HepG2 (cell line): ENCODE results near the gene FIZ1. TPM values are rescaled to one million over a fixed set of nuclear protein-coding genes. Genes with fewer than 3 reads are reported as not detected.

Experiments used
- ATAC-seq: fragments of 200-7000 bp; cut with Tn5 transposase; 3 replicates; pipeline ENCODE4 v1.9.1; 2020; ENCODE audit warnings: mild to moderate bottlenecking, moderate library complexity
- BruUV-seq: library from RNA; stranded (reverse); fragments of 400-500 nt; replicated peaks from 2 replicates; lab custom pipeline; 2021; lab: Mats Ljungman, UMichigan
- CTCF ChIA-PET: fragments of 300-600 bp; formaldehyde crosslinking; extraction: SDS; loops from one replicate; lab custom pipeline; 2021; ENCODE audit warnings: low total read pairs, inconsistent platforms, low intra/inter-chr PET ratio; lab: Yijun Ruan, JAX
- POLR2A ChIA-PET: fragments of 350-600 bp; sonication (Branson Sonifier 250); formaldehyde crosslinking; loops from one replicate; lab custom pipeline; 2020; ENCODE audit warnings: antibody characterized with exemption, inconsistent platforms; lab: Yijun Ruan, JAX
- DNase-seq: peaks from one replicate; pipeline ENCODE4 v3.0.0-alpha.2; 2015; ENCODE audit warnings: low spot score
- FAIRE-seq: peaks from 3 replicates; lab custom pipeline; 2011; peaks lifted over from hg19 to GRCh38; lab: Jason Lieb, UNC
- H2AFZ ChIP-seq: one replicate; pipeline ENCODE4 v1.6.1; 2011; ENCODE audit warnings: low read length, inconsistent platforms
- H3K27ac ChIP-seq: fragments of 300-600 bp; 3 replicates; pipeline ENCODE4 v1.8.0; 2011; ENCODE audit warnings: mixed run types, mild to moderate bottlenecking, mixed read lengths, low read length, inconsistent platforms; ENCODE audit not compliant: insufficient read depth; ENCODE audit errors: extremely low read length
- H3K27me3 ChIP-seq, 2 experiments: fragments of 200-600 bp in 1 of 2; 2 replicates in 1 of 2; 3 replicates in 1 of 2; pipeline versions ENCODE4 v1.6.0 to v1.8.0; 2011; ENCODE audit warnings: low read length in 2 of 2, mild to moderate bottlenecking in 2 of 2, moderate library complexity in 2 of 2, inconsistent platforms in 1 of 2; ENCODE audit not compliant: insufficient read depth in 2 of 2, control insufficient read depth in 1 of 2
- H3K36me3 ChIP-seq, 2 experiments: fragments of 200-600 bp in 1 of 2; replicated peaks in 1 of 2; 2 replicates in 1 of 2; 3 replicates in 1 of 2; pipeline versions ENCODE4 v1.5.1 to v1.8.0; 2011; ENCODE audit warnings: low read length in 2 of 2, inconsistent platforms in 1 of 2; ENCODE audit not compliant: insufficient read depth in 2 of 2, control insufficient read depth in 1 of 2
- H3K4me1 ChIP-seq: 2 replicates; pipeline ENCODE4 v1.5.1; 2012; ENCODE audit warnings: low read length, inconsistent platforms; ENCODE audit not compliant: insufficient read depth
- H3K4me2 ChIP-seq: 2 replicates; pipeline ENCODE4 v1.6.0; 2011; ENCODE audit warnings: low read depth, low read length, inconsistent platforms
- H3K4me3 ChIP-seq, 3 experiments: fragments of 200-600 bp in 1 of 3; sonication (generic), shearing (Covaris generic) in 1 of 3; replicated peaks in 1 of 3; 2 replicates each; pipeline ENCODE4 v1.5.1; 2011 to 2016; ENCODE audit warnings: low read length in 3 of 3, inconsistent platforms in 2 of 3, low read depth in 2 of 3, mild to moderate bottlenecking in 2 of 3, control low read depth in 1 of 3, mixed read lengths in 1 of 3; ENCODE audit not compliant: insufficient read depth in 1 of 3
- H3K79me2 ChIP-seq: one replicate; pipeline ENCODE4 v1.6.1; 2011; ENCODE audit warnings: low read length, inconsistent platforms; ENCODE audit not compliant: insufficient read depth
- H3K9ac ChIP-seq: 2 replicates; pipeline ENCODE4 v1.6.0; 2011; ENCODE audit warnings: mild to moderate bottlenecking, low read depth, low read length, inconsistent platforms; ENCODE audit not compliant: insufficient read depth
- H3K9me3 ChIP-seq: 2 replicates; pipeline ENCODE4 v1.5.1; 2012; ENCODE audit warnings: mild to moderate bottlenecking, low read length
- H4K20me1 ChIP-seq: 2 replicates; pipeline ENCODE4 v1.6.0; 2011; ENCODE audit warnings: inconsistent platforms, mild to moderate bottlenecking, low read length, moderate library complexity; ENCODE audit not compliant: insufficient read depth
- BCL6 ChIP-seq: IDR thresholded peaks from 2 replicates; pipeline ENCODE4 v1.6.1; 2016; ENCODE audit warnings: missing genetic modification reagents, missing compliant biosample characterization
- CEBPB ChIP-seq: IDR thresholded peaks from 2 replicates; pipeline ENCODE4 v1.6.1; 2011; ENCODE audit warnings: low read depth, low read length, improper control_type of control experiment, borderline replicate concordance
- CEBPG ChIP-seq: IDR thresholded peaks from 2 replicates; pipeline ENCODE4 v1.6.1; 2016
- FOXA1 ChIP-seq, 2 experiments: fragments of 450-650 bp in 1 of 2; sonication (generic) in 1 of 2; formaldehyde crosslinking in 1 of 2; IDR thresholded peaks; 2 replicates each; pipeline versions ENCODE4 v1.4.0 to v1.6.1; 2016 to 2020; ENCODE audit warnings: missing genetic modification reagents in 1 of 2
- TEAD3 ChIP-seq: optimal IDR thresholded peaks from 2 replicates; pipeline ENCODE3; 2016; ENCODE audit warnings: borderline replicate concordance
- ZNF672 ChIP-seq: sonication (generic); formaldehyde crosslinking; IDR thresholded peaks from 2 replicates; pipeline ENCODE4 v1.8.1; 2022; ENCODE audit warnings: missing genetic modification reagents
- WGBS: methylation state at CpG from one replicate; pipeline ENCODE4 v1.1.6; 2017; ENCODE audit warnings: low lambda C conversion rate; 5-methylcytosine and 5-hydroxymethylcytosine counted together
- in situ Hi-C: cut with HindIII; loops from 2 replicates; pipeline ENCODE4 v1.10.0; 2017; ENCODE audit warnings: low pct_unique_long_range_greater_than_20kb; ENCODE audit not compliant: extremely low pct_ligation_motif_present
- intact Hi-C: fragments of 100-400 bp; cut with micrococcal nuclease; formaldehyde crosslinking; loops from one replicate; pipeline ENCODE4 v1.10.0; 2022; ENCODE audit not compliant: unreplicated experiment
- polyA plus RNA-seq, 8 experiments: library from polyadenylated mRNA; depleted of rRNA in 3 of 8; stranded (reverse) in 7 of 8; unstranded in 1 of 8; fragments of >200 nt; fragmentation: Illumina TruSeq in 4 of 8; extraction: Trizol in 4 of 8; gene quantifications; 2 replicates each; pipeline versions ENCODE4 v1.2.1 to v1.2.3, GENCODE V29; 2011 to 2016; ENCODE audit warnings: low read depth in 4 of 8, missing spikeins in 1 of 8, mixed read lengths in 1 of 8; ENCODE audit not compliant: insufficient read depth in 1 of 8
- total RNA-seq, 5 experiments: library from RNA; depleted of rRNA; stranded (reverse); fragments of >200 nt; fragmentation: Illumina TruSeq; extraction: Trizol; gene quantifications; 2 replicates each; pipeline ENCODE4 v1.2.3, GENCODE V29; 2016; ENCODE audit warnings: low read depth in 1 of 5
- TF ChIP-seq, protein P1 (sequence below): IDR thresholded peaks from 2 replicates; pipeline ENCODE4 v1.6.1; 2016; ENCODE audit warnings: mild to moderate bottlenecking
- TF ChIP-seq, protein P2 (sequence below): sonication (generic); formaldehyde crosslinking; IDR thresholded peaks from 2 replicates; pipeline ENCODE4 v1.4.0; 2020; ENCODE audit warnings: mild to moderate bottlenecking, missing genetic modification reagents
- TF ChIP-seq, protein P3 (sequence below): sonication (generic); IDR thresholded peaks from 2 replicates; pipeline ENCODE4 v1.6.1; 2016; ENCODE audit warnings: low read depth, borderline replicate concordance
- TF ChIP-seq, protein P4 (sequence below): sonication (generic); formaldehyde crosslinking; IDR thresholded peaks from 2 replicates; pipeline ENCODE4 v1.8.1; 2023; ENCODE audit warnings: mild to moderate bottlenecking, missing genetic modification reagents

Gene FIZ1
- total and polyA plus RNA-seq, 2 of the 13 experiments (the other 11 are each of a cell fraction or from before 2014, with no cell fraction given) = 3.6 to 5.9 TPM

DNA sequence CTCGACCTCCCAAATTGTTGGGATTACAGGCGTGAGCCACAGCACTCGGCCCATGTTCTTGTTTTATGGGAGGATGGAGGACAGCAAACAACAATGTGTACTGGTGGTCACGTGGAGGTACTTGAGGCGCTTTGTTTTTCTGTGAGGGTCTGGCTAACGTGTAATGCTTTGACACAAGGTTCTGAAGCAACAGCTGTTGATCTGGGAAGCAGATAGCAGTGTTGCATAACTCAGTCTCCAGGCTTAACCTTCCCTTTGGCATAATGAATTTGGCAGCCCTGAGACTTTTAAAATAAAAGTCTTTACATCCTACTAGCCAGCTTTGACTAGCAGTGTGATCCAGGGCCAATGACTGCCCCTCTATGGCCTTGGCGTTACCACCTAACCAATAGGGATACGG lies 34.5 kb upstream of the FIZ1 start:
- CTCF ChIA-PET = interaction anchor here (1.2 kb wide), 1 partner anchor 20 kb away, joined by 4 read pairs; no protein-coding TSS in a partner anchor
- peaks cover 40% of the 10 kb centered on the region for H3K4me1 ChIP-seq
- WGBS = 62% methylated on average over 8 of the region's 8 CpGs
- POLR2A ChIA-PET = interaction anchor here (0.8 to 3.0 kb wide), 5 partner anchors 9 to 158 kb away, joined by 3 to 12 read pairs (median 9); partner anchors contain the start of genes FIZ1, U2AF2, ZNF581 and ZNF628
- no peaks in the 10 kb centered on the region for H3K36me3 ChIP-seq
- H4K20me1 ChIP-seq = no peaks in the 10 kb centered on the region
- no peak for ATAC-seq
- peak overlapping the region in 1 of 3 experiments; percentile 100; a peak in 1 of 6 replicates for H3K4me3 ChIP-seq
- H2AFZ ChIP-seq = no peak overlapping the region
- BruUV-seq = no TSS peak
- peak overlapping the region; percentile 98 for H3K4me2 ChIP-seq
- no peaks in the 10 kb centered on the region; a peak in 1 of 5 replicates for H3K27me3 ChIP-seq
- FAIRE-seq = no peak
- no peak for DNase-seq
- TF ChIP-seq, protein P1, sequence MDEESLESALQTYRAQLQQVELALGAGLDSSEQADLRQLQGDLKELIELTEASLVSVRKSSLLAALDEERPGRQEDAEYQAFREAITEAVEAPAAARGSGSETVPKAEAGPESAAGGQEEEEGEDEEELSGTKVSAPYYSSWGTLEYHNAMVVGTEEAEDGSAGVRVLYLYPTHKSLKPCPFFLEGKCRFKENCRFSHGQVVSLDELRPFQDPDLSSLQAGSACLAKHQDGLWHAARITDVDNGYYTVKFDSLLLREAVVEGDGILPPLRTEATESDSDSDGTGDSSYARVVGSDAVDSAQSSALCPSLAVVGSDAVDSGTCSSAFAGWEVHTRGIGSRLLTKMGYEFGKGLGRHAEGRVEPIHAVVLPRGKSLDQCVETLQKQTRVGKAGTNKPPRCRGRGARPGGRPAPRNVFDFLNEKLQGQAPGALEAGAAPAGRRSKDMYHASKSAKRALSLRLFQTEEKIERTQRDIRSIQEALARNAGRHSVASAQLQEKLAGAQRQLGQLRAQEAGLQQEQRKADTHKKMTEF (CRISPR knock-in tag) = no peak
- peak; percentile 34 for TF ChIP-seq TEAD3 (CRISPR knock-in tag)
- TF ChIP-seq CEBPG (CRISPR knock-in tag) = peak; percentile 37; the same call in 1 of the 2 replicates
- no peak for TF ChIP-seq FOXA1 (IDR thresholded peaks at IDR 0.05)
- TF ChIP-seq FOXA1 (CRISPR knock-in tag; IDR thresholded peaks at IDR 0.05) = no peak
- TF ChIP-seq BCL6 = no peak
- TF ChIP-seq, protein P2, sequence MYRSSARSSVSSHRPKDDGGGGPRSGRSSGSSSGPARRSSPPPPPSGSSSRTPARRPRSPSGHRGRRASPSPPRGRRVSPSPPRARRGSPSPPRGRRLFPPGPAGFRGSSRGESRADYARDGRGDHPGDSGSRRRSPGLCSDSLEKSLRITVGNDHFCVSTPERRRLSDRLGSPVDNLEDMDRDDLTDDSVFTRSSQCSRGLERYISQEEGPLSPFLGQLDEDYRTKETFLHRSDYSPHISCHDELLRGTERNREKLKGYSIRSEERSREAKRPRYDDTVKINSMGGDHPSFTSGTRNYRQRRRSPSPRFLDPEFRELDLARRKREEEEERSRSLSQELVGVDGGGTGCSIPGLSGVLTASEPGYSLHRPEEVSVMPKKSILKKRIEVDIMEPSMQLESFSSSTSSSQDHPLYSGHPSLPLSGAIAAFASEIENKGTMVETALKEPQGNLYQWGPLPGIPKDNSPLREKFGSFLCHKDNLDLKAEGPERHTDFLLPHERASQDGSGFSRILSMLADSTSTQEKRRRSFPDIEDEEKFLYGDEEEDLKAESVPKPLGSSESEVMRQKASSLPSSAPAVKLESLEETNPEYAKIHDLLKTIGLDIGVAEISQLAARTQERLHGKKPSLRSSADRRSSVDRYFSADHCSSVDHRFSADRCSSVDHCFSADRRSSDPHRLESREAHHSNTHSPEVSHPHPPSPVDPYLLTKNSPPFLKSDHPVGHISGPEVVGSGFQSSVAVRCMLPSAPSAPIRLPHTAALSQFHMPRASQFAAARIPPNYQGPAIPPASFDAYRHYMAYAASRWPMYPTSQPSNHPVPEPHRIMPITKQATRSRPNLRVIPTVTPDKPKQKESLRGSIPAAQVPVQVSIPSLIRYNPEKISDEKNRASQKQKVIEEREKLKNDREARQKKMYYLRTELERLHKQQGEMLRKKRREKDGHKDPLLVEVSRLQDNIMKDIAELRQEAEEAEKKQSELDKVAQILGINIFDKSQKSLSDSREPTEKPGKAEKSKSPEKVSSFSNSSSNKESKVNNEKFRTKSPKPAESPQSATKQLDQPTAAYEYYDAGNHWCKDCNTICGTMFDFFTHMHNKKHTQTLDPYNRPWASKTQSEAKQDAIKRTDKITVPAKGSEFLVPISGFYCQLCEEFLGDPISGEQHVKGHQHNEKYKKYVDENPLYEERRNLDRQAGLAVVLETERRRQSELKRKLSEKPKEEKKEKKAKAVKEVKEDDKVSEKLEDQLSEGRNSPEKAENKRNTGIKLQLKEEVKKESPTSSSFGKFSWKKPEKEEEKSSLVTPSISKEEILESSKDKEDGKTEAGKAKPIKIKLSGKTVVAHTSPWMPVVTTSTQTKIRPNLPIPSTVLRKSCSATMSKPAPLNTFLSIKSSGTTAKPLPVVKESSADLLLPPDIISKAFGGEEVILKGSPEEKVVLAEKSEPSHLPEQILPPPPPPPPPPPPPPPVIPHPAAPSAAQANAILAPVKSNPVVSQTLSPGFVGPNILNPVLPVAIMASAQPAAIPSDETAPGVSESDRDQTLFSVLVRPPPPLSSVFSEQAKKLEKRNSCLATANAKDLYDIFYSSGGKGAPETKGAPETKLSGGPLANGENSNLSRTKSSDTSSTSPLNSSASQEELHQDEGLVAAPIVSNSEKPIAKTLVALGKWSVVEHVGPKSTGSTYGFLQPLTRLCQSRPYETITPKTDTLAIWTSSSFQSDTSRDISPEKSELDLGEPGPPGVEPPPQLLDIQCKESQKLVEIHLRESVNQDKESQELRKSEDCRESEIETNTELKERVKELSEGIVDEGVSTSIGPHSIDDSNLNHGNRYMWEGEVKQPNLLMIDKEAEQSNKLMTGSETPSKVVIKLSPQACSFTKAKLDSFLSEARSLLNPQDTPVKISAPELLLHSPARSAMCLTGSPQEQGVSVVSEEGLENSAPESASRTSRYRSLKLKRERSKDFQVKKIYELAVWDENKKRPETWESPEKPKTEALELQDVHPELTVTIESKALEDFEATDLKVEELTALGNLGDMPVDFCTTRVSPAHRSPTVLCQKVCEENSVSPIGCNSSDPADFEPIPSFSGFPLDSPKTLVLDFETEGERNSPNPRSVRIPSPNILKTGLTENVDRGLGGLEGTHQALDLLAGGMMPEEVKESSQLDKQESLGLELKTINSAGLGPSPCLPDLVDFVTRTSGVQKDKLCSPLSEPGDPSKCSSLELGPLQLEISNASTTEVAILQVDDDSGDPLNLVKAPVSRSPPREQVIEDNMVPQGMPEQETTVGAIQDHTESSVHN (CRISPR knock-in tag) = no peak
- TF ChIP-seq, protein P3, sequence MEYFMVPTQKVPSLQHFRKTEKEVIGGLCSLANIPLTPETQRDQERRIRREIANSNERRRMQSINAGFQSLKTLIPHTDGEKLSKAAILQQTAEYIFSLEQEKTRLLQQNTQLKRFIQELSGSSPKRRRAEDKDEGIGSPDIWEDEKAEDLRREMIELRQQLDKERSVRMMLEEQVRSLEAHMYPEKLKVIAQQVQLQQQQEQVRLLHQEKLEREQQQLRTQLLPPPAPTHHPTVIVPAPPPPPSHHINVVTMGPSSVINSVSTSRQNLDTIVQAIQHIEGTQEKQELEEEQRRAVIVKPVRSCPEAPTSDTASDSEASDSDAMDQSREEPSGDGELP = peak; percentile 33; the same call in 1 of the 2 replicates
- TF ChIP-seq ZNF672 (CRISPR knock-in tag) = no peak
- peak; percentile 59 for TF ChIP-seq CEBPB
- TF ChIP-seq, protein P4, sequence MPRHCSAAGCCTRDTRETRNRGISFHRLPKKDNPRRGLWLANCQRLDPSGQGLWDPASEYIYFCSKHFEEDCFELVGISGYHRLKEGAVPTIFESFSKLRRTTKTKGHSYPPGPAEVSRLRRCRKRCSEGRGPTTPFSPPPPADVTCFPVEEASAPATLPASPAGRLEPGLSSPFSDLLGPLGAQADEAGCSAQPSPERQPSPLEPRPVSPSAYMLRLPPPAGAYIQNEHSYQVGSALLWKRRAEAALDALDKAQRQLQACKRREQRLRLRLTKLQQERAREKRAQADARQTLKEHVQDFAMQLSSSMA = no peak
- H3K9me3 ChIP-seq = no peaks in the 10 kb centered on the region
- in situ Hi-C loops = no loop called here
- H3K79me2 ChIP-seq = peaks cover 23% of the 10 kb centered on the region
- H3K27ac ChIP-seq = no peak overlapping the region
- H3K9ac ChIP-seq = no peak overlapping the region
- intact Hi-C loops = loop anchor here (5.0 to 10.0 kb wide), 2 partner anchors 49 to 173 kb away; partner anchors contain the start of gene ZNF579
